ENCODE data around the gene BTRC. TPM values are rescaled to one million over a fixed set of nuclear protein-coding genes. Genes with fewer than 3 reads are reported as not detected.
A peak's percentile ranks its signal among the peaks of the same experiment; 100 is the strongest.

BTRC gene
- polyA plus RNA-seq, 3 donors = 2.8 to 4.3 (median 3.1) TPM

GRCh38 chr10:101579516-101579870 is 225.5 kb downstream of the BTRC start:
- Histone ChIP-seq H3K27me3 (ENCODE audit: control insufficient read depth in 2 of 2, insufficient read depth in 2 of 2, low read length in 2 of 2) (no peaks in the 10 kb centered on the region), H3K9me3 (replicated peaks in 1 of 2; ENCODE audit: control insufficient read depth in 1 of 2, insufficient read depth in 1 of 2, low read length in 2 of 2) (no peaks in the 10 kb centered on the region), H3K36me3 (replicated peaks in 1 of 2; ENCODE audit: control insufficient read depth in 1 of 2, insufficient read depth in 2 of 2, low read length in 2 of 2) (peaks cover 67 to 79% of the 10 kb centered on the region in 2 donors), H3K4me2 (replicated peaks; ENCODE audit: extremely low read depth, low read length, poor library complexity, severe bottlenecking) (no peak overlapping the region), H4K20me1 (ENCODE audit: insufficient read depth, low read length) (no peaks in the 10 kb centered on the region), H3K79me2 (ENCODE audit: insufficient read depth, low read length) (no peaks in the 10 kb centered on the region), H3K9ac (ENCODE audit: insufficient read depth, low read length, poor library complexity, severe bottlenecking) (no peak overlapping the region), H3K4me1 (ENCODE audit: control insufficient read depth in 1 of 2, insufficient read depth in 2 of 2, low read length in 2 of 2) (no peaks in the 10 kb centered on the region), H3K27ac (ENCODE audit: low read depth in 1 of 2, low read length in 2 of 2) (no peak overlapping the region), H2AFZ (ENCODE audit: insufficient read depth, low read depth, low read length, poor library complexity, severe bottlenecking) (no peak overlapping the region), H3K4me3 (replicated peaks in 1 of 3; ENCODE audit: low read depth in 2 of 3, low read length in 3 of 3) (no peak overlapping the region)
- H3K27ac Mint-ChIP-seq = peak overlapping the region in 1 of 7 donors; percentile 37
- H3K27me3 Mint-ChIP-seq (ENCODE audit: low read depth in 3 of 3) = peaks cover 0 to 1% (median 0%) of the 10 kb centered on the region in 3 donors
- 98% methylated on average over 12 of the region's 12 CpGs for WGBS (ENCODE audit: insufficient coverage)
- H3K36me3 Mint-ChIP-seq = peaks cover 61 to 73% of the 10 kb centered on the region in 2 donors
- intact Hi-C loops (cut with micrococcal nuclease) = no loop called here
- no peak for TF ChIP-seq CTCF (IDR thresholded peaks at IDR 0.05)
- no peaks in the 10 kb centered on the region for H3K4me1 Mint-ChIP-seq
- no peaks in the 10 kb centered on the region for H3K9me3 Mint-ChIP-seq
- no peak overlapping the region for H3K4me3 Mint-ChIP-seq
- no peak for DNase-seq

GRCh38 chr10:101580486-101581399 is 226.8 kb downstream of the BTRC start:
- no peak overlapping the region for H2AFZ ChIP-seq (ENCODE audit: insufficient read depth, low read depth, low read length, poor library complexity, severe bottlenecking)
- no peak overlapping the region for H3K9ac ChIP-seq (ENCODE audit: insufficient read depth, low read length, poor library complexity, severe bottlenecking)
- no peak overlapping the region for H3K27ac ChIP-seq (ENCODE audit: low read depth in 1 of 2, low read length in 2 of 2)
- no peaks in the 10 kb centered on the region for H3K9me3 ChIP-seq (replicated peaks in 1 of 2; ENCODE audit: control insufficient read depth in 1 of 2, insufficient read depth in 1 of 2, low read length in 2 of 2)
- peaks cover 74 to 89% of the 10 kb centered on the region in 2 donors for H3K36me3 ChIP-seq (replicated peaks in 1 of 2; ENCODE audit: control insufficient read depth in 1 of 2, insufficient read depth in 2 of 2, low read length in 2 of 2)
- H3K36me3 Mint-ChIP-seq = peaks cover 71 to 85% of the 10 kb centered on the region in 2 donors
- no peak for DNase-seq
- no peaks in the 10 kb centered on the region for H3K9me3 Mint-ChIP-seq
- peaks cover 1% of the 10 kb centered on the region for H3K4me1 Mint-ChIP-seq
- H3K4me2 ChIP-seq (replicated peaks; ENCODE audit: extremely low read depth, low read length, poor library complexity, severe bottlenecking) = no peak overlapping the region
- no peaks in the 10 kb centered on the region for H3K79me2 ChIP-seq (ENCODE audit: insufficient read depth, low read length)
- no peak overlapping the region for H3K4me3 Mint-ChIP-seq
- no peak for TF ChIP-seq CTCF (IDR thresholded peaks at IDR 0.05)
- intact Hi-C loops (cut with micrococcal nuclease) = no loop called here
- H3K27me3 ChIP-seq (ENCODE audit: control insufficient read depth in 2 of 2, insufficient read depth in 2 of 2, low read length in 2 of 2) = no peaks in the 10 kb centered on the region
- 99% methylated on average over 8 of the region's 10 CpGs for WGBS (ENCODE audit: insufficient coverage)
- H3K27me3 Mint-ChIP-seq (ENCODE audit: low read depth in 3 of 3) = peaks cover 0 to 1% (median 0%) of the 10 kb centered on the region in 3 donors
- no peaks in the 10 kb centered on the region for H4K20me1 ChIP-seq (ENCODE audit: insufficient read depth, low read length)
- H3K4me3 ChIP-seq (replicated peaks in 1 of 3; ENCODE audit: low read depth in 2 of 3, low read length in 3 of 3) = no peak overlapping the region
- H3K4me1 ChIP-seq (ENCODE audit: control insufficient read depth in 1 of 2, insufficient read depth in 2 of 2, low read length in 2 of 2) = no peaks in the 10 kb centered on the region
- H3K27ac Mint-ChIP-seq = no peak overlapping the region
